CD8-positive, alpha-beta memory T cell (primary cell): ENCODE measurements around the gene DEFB129. TPM values are rescaled to one million over a fixed set of nuclear protein-coding genes. Genes with fewer than 3 reads are reported as not detected.

ENCODE experiments used
- CTCF ChIA-PET: fragments of 350-600 bp; sonication (Branson Sonifier 250); formaldehyde crosslinking; loops from one replicate; lab custom pipeline; 2021; ENCODE audit warnings: antibody characterized with exemption; lab: Charles Lee
- POLR2A ChIA-PET: fragments of 350-600 bp; sonication (Branson Sonifier 250); formaldehyde crosslinking; loops from one replicate; lab custom pipeline; 2021; ENCODE audit warnings: antibody characterized with exemption; lab: Charles Lee
- DNase-seq, 5 donors: peaks; one replicate each; pipeline versions ENCODE4 v3.0.0 to v3.0.0-alpha.2; 2020 to 2022; ENCODE audit warnings: mixed read lengths in 1 of 5
- H3K27ac ChIP-seq: one replicate; pipeline ENCODE4 v1.7.0; 2013; ENCODE audit warnings: low read depth, mild to moderate bottlenecking, low read length, moderate library complexity
- H3K27me3 ChIP-seq: 2 replicates; pipeline ENCODE4 v1.7.0; 2013; ENCODE audit warnings: low read length, mild to moderate bottlenecking; ENCODE audit not compliant: insufficient read depth, poor library complexity, severe bottlenecking
- H3K36me3 ChIP-seq: 2 replicates; pipeline ENCODE4 v1.7.0; 2013; ENCODE audit warnings: mild to moderate bottlenecking, low read length, moderate library complexity; ENCODE audit not compliant: insufficient read depth
- H3K4me1 ChIP-seq: 2 replicates; pipeline ENCODE4 v1.7.0; 2013; ENCODE audit warnings: mild to moderate bottlenecking, low read length, moderate library complexity; ENCODE audit not compliant: insufficient read depth
- H3K4me3 ChIP-seq: 2 replicates; pipeline ENCODE4 v1.7.0; 2013; ENCODE audit warnings: mild to moderate bottlenecking, low read length
- H3K9me3 ChIP-seq: 2 replicates; pipeline ENCODE4 v1.7.0; 2013; ENCODE audit warnings: mild to moderate bottlenecking, low read length
- H3K27ac Mint-ChIP-seq, 8 donors: one replicate each; pipeline ENCODE4 v1.8.0; 2020 to 2021; ENCODE audit warnings: mixed read lengths in 8 of 8, mild to moderate bottlenecking in 6 of 8, inconsistent platforms in 3 of 8, moderate library complexity in 3 of 8
- H3K27me3 Mint-ChIP-seq, 2 donors: one replicate each; pipeline ENCODE4 v1.8.0; 2020 to 2021; ENCODE audit warnings: mixed read lengths in 2 of 2, mild to moderate bottlenecking in 1 of 2, moderate library complexity in 1 of 2
- H3K36me3 Mint-ChIP-seq, 3 donors: one replicate each; pipeline ENCODE4 v1.8.0; 2020 to 2021; ENCODE audit warnings: mixed read lengths in 3 of 3, inconsistent platforms in 1 of 3, mild to moderate bottlenecking in 1 of 3
- H3K4me1 Mint-ChIP-seq, 3 donors: one replicate each; pipeline ENCODE4 v1.8.0; 2020 to 2021; ENCODE audit warnings: mixed read lengths in 3 of 3, inconsistent platforms in 1 of 3, mild to moderate bottlenecking in 1 of 3
- H3K4me3 Mint-ChIP-seq, 7 donors: one replicate each; pipeline ENCODE4 v1.8.0; 2020 to 2021; ENCODE audit warnings: mixed read lengths in 7 of 7, mild to moderate bottlenecking in 6 of 7, moderate library complexity in 4 of 7, inconsistent platforms in 2 of 7
- H3K9me3 Mint-ChIP-seq, 5 donors: one replicate each; pipeline ENCODE4 v1.8.0; 2020 to 2022; ENCODE audit warnings: mixed read lengths in 5 of 5, mild to moderate bottlenecking in 3 of 5, moderate library complexity in 2 of 5, inconsistent platforms in 1 of 5
- polyA plus RNA-seq: library from polyadenylated mRNA; unstranded; fragments of 300-500 nt; fragmentation: Illumina TruSeq; gene quantifications from one replicate; pipeline ENCODE4 v1.2.3, GENCODE V29; 2021
- total RNA-seq, 2 experiments: library from RNA; stranded (reverse); gene quantifications; one replicate each; pipeline ENCODE4 v1.2.3, GENCODE V29; 2021

DEFB129 gene
- total and polyA plus RNA-seq, 3 experiments from 2014 or later, result not detected

GRCh38 chr20:278607-279571 lies 51.8 kb downstream of the DEFB129 start:
- no peaks in the 10 kb centered on the region for H3K36me3 ChIP-seq
- no peaks in the 10 kb centered on the region for H3K9me3 Mint-ChIP-seq
- peak overlapping the region in 2 of 8 donors; percentile 12 to 56 for H3K27ac Mint-ChIP-seq
- H3K4me3 Mint-ChIP-seq, result peak overlapping the region in 1 of 7 donors; percentile 37
- no peaks in the 10 kb centered on the region for H3K27me3 Mint-ChIP-seq
- H3K27me3 ChIP-seq, result no peaks in the 10 kb centered on the region
- peaks cover 0 to 19% (median 3%) of the 10 kb centered on the region in 3 donors for H3K36me3 Mint-ChIP-seq
- no peak overlapping the region for H3K4me3 ChIP-seq
- no peaks in the 10 kb centered on the region for H3K4me1 Mint-ChIP-seq
- ChIA-PET CTCF (interaction anchor here (0.7 kb wide), 1 partner anchor 11 kb away, joined by 3 read pairs; no protein-coding TSS in a partner anchor), POLR2A (no interaction called here)
- no peaks in the 10 kb centered on the region for H3K9me3 ChIP-seq
- no peak overlapping the region for H3K27ac ChIP-seq
- no peak for DNase-seq
- no peaks in the 10 kb centered on the region for H3K4me1 ChIP-seq

Other genes starting within 250 kb of the DEFB129 start
- gene DEFB125, start 139.6 kb upstream of the DEFB129 start, total RNA-seq, result not detected
- not detected for gene DEFB125, start 139.6 kb upstream of the DEFB129 start, polyA plus RNA-seq
- not detected for gene DEFB126, start 84.7 kb upstream of the DEFB129 start, total RNA-seq
- gene DEFB126, start 84.7 kb upstream of the DEFB129 start, polyA plus RNA-seq, result not detected
- gene DEFB127, start 69.8 kb upstream of the DEFB129 start, total RNA-seq, result not detected
- gene DEFB127, start 69.8 kb upstream of the DEFB129 start, polyA plus RNA-seq, result not detected
- not detected for gene DEFB128, start 37.5 kb upstream of the DEFB129 start, total RNA-seq
- gene DEFB128, start 37.5 kb upstream of the DEFB129 start, polyA plus RNA-seq, result not detected
- not detected for gene DEFB132, start 30.5 kb downstream of the DEFB129 start, total RNA-seq
- gene DEFB132, start 30.5 kb downstream of the DEFB129 start, polyA plus RNA-seq, result not detected
- gene C20orf96, start 63.5 kb downstream of the DEFB129 start, total RNA-seq, result 1 to 10 TPM; 3.7 to 4.3 TPM
- 0.46 TPM for gene C20orf96, start 63.5 kb downstream of the DEFB129 start, polyA plus RNA-seq
- 10 to 100 TPM; 25.3 to 25.4 TPM for gene ZCCHC3, start 70.3 kb downstream of the DEFB129 start, total RNA-seq
- gene ZCCHC3, start 70.3 kb downstream of the DEFB129 start, polyA plus RNA-seq, result 14.1 TPM
- gene SOX12, start 98.3 kb downstream of the DEFB129 start, total RNA-seq, result 1 to 10 TPM; 4.7 to 5.1 TPM
- gene SOX12, start 98.3 kb downstream of the DEFB129 start, polyA plus RNA-seq, result 0.64 TPM
- gene NRSN2, start 119.9 kb downstream of the DEFB129 start, total RNA-seq, result 1 to 10 TPM; 7.6 to 9.5 TPM
- gene NRSN2, start 119.9 kb downstream of the DEFB129 start, polyA plus RNA-seq, result 1.0 TPM
- gene TRIB3, start 153.5 kb downstream of the DEFB129 start, total RNA-seq, result 10 to 100 TPM; 24.6 to 28.7 TPM
- gene TRIB3, start 153.5 kb downstream of the DEFB129 start, polyA plus RNA-seq, result 12.0 TPM
- 10 to 100 TPM; 83.7 to 90.5 TPM for gene RBCK1, start 181.0 kb downstream of the DEFB129 start, total RNA-seq
- 95.7 TPM for gene RBCK1, start 181.0 kb downstream of the DEFB129 start, polyA plus RNA-seq
- 10 to 100 TPM; 24.6 to 25.0 TPM for gene TBC1D20, start 235.3 kb downstream of the DEFB129 start, total RNA-seq
- gene TBC1D20, start 235.3 kb downstream of the DEFB129 start, polyA plus RNA-seq, result 28.6 TPM